ENCODE results near the gene MLPH.
"Not testable (repeated sequence)": the region's sequence is repeated elsewhere in the genome, so short reads cannot be mapped to it uniquely, and the experiment has no call there.

The MLPH gene

DNA sequence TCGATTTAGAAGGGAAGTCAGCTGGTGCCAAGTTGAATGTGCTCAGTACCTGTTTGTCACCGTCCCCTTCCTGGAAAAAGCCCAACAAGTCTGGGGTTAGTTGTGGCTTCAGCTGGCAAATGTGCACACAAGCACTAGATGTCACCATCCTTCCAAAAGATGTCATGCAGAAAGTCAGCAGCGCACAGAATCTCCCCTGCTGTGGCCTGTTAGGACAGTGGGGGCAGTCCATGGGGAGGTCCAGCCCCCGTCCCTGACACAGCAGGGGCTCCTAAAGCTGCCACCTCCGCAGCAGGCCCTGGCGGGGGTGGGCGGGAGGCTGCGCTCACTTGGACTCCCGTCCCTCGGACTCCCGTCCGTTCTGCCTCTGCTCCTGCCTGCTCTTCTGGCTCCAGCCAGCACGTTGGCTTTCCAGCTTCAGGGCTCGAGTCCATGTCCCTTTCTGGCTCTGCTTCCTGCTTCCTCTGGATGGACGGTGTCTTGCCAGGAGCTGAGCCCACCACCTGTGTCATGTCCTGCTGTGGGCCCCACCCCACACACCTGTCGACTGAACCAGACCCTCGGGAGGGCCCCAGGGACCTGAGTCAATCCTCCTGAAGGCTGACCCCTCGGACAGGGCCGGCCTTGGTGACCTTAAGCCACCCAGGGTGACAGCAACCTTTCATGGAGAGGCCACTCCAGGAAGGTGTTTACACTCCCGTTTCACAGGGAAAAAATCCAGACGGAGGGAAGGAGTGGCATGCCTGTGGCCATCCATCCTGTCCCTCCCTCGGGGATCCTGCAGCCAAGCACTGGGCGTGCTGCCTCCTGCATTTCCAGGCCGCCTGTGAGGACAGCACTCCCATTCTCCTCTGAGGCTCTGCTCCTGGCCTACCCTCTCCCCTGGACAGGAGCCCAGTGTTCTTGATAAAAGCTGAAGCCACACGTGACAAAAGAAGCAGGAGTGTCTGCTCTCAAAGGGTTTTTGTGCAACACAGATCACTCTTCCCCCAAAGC lies 95.0 kb downstream of the MLPH start:
- peak; percentile 80 for DNase-seq (ENCODE audit: low read depth, low spot score)

DNA sequence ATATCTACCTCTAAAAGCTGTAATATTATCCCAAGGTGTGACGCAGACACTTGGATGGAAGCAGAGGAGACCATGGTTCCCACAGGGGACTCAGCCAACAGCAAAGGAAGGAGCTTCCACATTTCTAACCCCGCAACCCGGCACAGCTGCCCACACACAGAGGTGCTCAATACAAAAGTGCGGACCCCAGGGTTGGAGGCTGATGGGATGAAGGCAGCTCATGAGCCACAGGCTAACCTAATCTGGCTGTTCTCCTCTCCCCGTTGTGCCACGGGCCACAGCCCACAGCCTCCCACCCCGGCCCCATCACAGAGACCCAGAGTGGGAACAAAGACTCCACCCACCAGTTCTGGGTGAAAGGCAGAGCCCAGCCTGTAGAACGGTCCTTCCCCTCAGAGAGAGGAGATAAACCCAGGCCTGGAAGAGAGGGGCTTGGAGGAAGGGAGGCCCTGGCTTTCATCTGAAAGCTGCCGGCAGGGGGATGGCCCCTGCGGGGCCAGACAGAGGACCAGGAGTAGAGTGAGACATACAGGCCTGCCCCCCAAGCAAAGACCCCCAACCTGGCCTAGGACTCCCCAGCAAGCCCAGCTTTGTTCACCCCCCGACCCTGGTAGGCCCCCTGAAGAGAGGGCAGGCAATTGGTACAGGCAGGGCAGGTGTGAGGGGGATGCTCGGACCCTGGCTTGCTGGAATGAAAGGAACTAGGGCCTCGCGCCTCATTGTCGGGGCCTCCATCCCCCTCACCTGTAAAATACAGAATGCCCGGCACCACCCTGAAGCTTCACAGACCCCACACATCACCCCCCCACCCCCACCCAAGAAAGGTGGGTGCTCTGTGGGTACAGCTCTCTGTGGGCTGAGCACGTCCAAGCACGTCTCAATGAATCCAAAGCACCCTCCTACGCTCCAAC lies 96.6 kb downstream of the MLPH start:
- no peak for DNase-seq (ENCODE audit: low read depth, low spot score)

DNA sequence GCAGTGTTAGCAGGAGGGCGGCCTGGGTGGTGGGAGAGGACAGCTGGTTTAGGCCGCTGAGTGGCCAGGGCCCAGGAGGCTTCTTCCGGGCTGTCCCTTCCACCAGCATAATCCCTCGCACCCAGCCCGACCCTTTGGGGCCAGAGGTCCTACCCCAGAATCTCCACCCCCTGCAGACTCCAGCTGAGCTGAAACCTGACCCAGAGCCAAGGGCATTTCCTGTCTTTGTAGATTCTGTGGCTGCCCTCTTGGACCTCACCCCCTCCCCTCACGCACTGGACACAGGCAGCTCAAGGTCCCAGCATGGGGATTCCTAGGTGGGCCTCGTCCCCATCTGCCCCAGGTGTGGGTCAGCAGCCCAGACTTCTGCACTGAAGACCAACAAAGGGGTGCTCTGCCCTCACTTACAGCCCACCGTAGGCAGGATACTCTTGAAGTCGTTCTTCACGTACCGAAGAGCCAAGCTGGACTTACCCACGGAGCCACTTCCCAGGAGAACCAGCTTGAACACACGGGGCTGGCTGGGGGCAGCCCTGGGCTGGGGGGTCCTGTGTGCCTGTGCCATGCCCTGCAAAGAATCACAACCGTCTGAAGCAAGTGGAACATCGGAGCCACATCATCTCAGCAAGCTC lies 98.7 kb downstream of the MLPH start:
- DNase-seq (ENCODE audit: low read depth, low spot score): no peak

DNA sequence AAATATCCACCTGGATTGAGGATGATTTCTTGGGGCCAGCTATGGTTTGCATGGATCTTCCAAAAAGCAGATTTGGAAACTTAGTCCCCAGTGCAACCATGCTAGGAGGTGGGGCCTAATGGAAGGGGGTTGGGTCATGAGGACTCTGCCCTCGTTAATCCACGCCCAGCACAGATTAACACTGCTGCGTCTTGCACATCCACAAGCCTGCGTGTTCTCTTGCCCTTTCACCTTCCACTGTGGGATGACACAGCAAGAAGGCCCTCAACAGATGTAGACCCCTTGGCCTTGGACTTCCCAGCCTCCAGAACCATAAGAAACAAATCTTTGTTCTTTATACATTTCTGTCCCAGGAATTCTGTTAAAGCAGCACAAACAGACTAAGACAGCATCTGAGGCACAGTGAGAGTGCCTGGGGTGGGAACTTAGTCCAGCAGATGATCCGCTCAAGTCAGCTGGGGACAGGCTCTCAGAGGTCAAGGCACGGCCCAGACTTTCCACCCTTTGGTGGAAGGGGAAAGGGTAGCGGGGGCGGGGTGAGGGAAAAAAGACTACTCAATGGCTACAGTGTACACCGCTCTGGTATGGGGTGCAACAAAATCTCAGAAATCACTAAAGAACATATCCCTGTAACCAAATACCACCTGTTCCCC lies 101.1 kb downstream of the MLPH start:
- no peak for DNase-seq (ENCODE audit: low read depth, low spot score)

DNA sequence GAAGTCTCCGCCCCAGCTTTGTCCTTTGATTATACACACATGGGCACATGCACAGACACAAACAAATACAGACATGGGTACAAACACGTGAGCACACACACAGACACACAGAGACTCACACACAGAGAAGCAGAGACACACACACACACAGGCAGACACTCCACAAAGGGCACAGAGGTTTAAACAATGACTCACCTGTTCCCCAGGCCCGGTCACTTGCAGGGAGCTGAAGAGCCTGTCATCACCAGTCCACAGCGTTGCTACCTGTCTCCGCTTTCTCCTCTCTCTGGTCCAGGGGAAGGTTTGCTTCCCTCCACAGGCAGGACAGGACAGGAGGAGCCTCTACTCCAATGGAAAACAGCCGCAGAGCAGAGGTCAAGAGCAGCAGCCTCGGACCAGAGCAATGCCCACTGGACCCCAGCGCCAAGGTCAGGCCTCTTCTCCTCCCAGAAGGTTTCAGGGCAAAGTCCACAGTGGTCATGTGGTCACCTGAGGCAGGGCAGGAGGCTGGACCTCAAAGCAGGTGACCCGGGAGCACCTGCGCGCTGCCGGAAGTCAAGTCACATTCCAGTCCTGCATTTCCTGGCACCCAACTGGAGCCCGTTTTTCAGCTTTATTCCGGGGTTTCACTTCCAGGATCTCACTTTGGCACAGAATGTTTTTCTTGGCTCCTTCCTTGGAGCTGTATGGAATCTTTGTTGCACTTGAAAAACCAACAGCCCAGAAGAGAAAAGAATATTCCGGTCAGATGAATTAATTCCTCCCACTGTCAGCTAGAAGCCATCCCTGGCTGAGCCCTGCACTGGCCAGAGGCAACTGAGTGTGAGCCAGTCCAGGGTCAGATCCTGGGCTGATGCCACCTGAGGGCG lies 103.5 kb downstream of the MLPH start, which contains the start of gene RAB17:
RAB17 (minus strand) TSS at position 463 of the 869 bp plus-strand sequence. CDS start 4,580 bp downstream, outside the sequence.
- peak; percentile 69 for DNase-seq (ENCODE audit: low read depth, low spot score)

DNA sequence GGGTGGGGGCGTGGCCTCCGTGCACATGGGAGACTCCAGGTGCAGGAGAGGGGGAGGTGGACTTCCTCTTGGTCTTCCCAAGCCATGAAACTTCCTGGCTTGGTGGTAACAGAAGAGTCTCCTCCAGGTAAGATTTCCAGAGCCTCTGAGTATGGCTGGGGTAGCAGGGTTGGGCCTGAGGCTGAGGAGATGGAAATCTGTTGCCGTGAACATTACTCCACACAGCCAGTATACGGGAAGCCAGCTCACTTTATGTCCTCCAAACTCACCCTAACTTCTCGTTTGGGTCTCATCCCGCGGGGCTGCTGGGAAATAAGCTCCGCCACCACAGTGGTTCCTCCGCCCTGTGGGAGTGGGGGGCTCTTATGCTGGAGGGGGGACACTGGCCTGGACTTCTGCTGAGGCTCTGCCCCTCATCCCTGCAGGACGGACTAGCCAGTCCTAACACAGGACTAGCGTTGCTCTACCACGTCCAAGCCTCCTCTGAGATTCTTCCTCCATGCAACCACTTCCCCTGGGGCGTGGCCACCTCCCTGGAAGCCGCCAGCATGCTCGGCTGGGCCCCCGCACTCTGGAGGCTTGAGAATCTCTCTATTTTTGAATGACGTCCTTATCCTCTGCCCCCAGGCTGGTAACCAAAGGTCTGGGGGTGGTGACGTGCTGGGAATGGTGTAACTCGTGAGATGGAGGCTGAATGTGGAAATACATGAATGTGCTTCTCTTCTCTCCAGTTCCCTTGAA lies 104.3 kb downstream of the MLPH start:
- DNase-seq (ENCODE audit: low read depth, low spot score): peak; percentile 76

DNA sequence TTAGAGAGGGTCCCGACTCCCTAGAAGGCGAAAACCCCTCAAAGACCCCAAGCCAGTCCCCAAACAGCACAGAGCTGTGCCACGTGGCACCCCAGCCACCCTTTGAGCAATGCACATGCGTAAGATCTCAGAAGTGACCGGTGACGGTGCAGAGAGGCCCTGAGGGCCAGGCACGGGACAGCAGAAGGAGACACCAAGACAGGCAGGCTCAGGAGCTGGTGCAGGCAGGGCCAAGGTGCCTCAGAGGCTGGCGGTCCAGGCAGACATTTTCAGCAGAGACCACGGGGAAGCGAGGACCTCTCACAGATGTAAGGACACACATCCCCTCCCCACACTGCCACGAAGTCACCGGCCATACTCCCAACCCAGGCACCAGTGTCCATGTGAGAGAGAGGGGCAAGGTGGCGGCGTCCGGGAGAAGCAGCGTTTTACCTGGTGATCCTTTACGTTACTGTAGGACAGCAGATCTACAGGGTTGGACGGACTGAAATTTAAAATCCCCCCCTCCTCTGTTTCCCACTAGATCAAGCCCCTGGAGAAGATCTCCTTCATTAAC lies 105.5 kb downstream of the MLPH start:
- no peak for DNase-seq (ENCODE audit: low read depth, low spot score)

DNA sequence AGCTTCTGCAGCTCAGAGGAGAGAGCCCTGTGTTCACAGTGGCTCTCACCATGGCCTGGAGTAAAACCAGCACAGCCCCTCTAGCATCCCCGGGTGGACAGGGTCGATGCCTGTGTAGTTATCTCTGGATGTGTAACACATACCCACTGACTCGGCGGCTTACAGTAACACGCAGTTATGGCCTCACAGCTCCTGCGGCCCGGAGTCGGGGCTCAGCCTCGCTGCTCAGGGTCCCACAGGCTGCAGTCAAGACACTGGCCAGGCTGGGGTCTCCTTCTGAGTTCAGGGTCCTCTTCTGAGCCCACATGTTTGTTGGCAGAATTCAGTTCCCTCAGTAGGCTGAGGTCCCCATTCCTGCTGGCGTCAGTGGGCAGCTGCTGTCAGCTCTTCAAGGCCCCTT lies 106.0 kb downstream of the MLPH start:
- DNase-seq (ENCODE audit: low read depth, low spot score): no peak

DNA sequence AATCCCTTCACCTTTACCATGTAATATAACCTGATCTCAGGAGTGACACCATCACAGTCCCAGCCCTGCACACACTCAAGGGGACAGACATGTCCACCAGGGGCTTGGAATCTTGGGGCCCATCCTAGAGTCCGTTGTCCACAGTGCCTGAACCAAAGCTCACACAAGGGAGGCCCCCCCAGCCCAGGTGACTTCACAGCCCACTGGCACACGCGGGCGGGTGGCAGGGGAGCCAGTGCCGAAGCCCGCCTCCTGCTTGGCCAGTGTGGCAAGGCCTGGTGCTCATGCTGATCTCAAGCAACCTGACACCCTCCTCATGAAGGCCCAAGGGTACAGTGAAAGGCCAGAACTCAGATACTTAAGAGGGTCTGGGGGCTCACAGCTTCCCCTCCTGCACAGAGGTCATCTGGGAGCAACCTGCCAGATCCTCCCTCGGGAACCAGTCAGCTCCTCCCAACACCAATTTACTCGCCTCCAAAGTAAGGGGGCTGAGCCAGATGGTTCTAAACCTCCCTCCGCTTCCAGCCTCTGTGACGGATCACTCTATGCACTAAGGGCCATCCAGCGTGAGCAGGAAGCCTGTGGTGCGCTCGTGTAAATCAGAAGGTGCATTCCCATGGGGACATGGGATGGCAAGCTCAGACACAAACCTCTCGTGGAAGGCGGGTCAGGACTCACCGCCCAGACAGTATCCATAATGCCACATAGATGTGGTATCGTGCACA lies 106.7 kb downstream of the MLPH start:
- peak; percentile 72 for DNase-seq (ENCODE audit: low read depth, low spot score)

DNA sequence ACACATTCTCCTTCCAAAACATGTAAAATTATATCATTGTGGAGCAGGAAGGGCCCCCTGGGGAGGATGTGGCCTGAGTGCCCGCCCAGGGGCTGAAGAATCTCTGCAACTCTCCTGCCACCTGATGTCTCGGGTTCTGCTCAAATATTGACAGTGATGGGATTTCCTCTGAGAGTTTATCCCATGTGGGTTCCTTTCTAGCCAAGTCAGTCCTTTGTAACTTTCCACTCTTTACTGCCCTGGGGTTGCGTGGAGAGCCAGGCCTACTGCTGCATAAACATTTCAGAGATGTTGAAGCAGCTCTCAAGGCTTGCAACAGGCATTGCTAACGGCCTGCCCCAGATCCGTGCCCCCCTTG lies 107.4 kb downstream of the MLPH start:
- DNase-seq (ENCODE audit: low read depth, low spot score): no peak

DNA sequence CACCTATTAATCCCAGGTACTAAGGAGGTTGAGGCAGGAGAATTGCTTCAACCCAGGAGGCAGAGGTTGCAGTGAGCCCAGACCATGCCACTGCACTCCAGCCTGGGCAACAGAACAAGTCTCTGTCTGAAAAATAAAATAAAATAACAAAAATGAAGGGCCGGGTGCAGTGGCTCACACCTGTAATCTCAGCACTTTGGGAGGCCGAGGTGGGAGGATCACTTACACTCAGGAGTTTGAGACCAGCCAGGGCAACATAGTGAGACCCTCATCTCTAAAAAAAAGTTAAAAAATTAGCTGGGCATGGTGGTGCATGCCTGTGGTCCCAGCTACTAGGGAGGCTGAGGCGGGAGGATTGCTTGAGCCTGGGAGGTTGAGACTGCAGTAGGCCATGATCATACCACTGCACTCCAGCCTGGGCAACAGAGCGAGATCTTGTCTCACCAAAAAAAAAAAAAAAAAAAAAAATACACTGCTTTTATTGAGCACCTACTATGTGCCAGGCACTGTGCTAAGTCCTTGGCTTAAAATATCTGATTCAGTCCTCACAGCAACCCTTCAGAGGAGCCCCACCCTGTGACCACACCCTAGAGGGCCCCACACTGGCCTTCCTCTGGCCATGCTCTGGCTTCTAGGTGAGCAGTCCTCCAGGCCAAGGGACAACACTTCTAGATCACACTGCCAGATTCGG lies 108.9 kb downstream of the MLPH start:
- not testable (repeated sequence) for DNase-seq (ENCODE audit: low read depth, low spot score)

DNA sequence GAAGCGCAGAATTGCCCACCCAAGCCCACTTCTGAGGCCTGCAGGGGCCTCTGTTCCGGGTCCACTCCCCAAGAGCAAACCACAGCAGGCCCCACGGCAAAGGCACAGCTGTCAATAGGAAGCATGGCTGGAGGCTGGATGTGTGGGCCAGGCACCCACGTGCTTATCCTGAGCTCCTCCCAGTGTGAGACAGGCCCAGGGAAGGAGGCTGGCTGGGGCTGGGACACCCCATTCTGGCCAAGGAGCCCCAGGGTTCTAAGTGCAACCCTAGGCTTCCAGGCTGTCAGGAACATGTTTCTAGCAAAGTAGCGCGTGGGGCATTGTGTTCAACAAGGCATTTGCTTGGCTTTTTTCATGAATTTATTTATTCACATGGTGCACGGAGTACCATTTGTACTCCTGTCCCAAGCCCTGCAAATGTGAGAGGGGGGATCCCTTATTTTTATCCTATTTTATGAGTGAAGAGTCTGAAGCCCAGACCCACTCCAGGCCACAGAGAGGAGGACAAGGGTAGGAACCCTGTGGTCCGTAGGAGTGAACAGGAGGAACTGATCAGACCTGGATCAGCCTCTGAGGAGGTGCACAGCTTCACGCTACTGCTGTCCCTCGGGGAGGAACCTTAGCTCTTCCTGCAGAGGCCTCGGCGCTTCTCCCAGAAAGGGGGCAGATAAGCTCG lies 109.6 kb downstream of the MLPH start:
- DNase-seq (ENCODE audit: low read depth, low spot score): no peak

DNA sequence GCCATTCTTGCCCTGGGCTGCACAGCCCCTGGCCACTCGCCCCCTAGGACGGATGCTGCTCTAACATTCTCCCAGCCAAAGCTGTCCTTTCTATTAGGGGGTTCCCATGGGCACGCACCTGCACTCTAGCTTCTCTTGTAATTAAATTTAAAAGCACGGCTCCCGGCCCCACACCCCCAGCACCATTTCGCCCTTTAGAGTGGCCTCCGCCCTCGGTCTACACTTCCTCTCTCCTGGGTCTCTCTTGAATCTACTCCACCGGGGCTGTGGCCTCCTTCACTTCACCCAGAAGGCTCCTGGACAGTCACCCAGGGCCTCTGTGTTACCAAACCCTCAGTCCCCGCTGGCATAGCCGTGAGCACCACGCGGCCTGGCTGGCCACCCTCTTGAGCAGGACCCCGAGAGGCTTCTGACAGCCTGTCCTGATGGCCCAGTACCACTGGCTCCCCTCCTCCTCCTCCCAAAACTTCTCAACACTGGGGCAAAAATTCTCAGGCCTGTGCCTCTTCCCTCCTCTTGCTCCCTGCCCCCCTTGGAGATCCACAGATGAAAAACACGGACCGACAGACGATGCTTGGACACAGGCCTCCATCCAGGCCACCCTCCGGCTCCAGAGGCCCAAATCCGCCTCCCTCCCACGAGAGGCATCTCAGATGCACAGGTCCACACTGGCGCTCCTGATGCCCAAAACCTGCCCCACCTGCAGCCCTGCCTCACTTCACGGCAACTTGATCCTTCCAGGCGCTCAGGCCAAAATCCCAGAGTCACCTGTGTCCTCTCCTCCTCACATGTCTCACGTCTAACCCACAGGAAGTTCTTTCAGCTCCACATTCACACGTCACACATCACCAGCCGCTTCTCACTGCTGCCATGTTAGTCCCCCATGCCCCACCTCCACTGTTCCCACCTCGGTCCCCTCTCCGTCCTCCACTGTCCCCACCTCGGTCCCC lies 110.4 kb downstream of the MLPH start:
- no peak for DNase-seq (ENCODE audit: low read depth, low spot score)

DNA sequence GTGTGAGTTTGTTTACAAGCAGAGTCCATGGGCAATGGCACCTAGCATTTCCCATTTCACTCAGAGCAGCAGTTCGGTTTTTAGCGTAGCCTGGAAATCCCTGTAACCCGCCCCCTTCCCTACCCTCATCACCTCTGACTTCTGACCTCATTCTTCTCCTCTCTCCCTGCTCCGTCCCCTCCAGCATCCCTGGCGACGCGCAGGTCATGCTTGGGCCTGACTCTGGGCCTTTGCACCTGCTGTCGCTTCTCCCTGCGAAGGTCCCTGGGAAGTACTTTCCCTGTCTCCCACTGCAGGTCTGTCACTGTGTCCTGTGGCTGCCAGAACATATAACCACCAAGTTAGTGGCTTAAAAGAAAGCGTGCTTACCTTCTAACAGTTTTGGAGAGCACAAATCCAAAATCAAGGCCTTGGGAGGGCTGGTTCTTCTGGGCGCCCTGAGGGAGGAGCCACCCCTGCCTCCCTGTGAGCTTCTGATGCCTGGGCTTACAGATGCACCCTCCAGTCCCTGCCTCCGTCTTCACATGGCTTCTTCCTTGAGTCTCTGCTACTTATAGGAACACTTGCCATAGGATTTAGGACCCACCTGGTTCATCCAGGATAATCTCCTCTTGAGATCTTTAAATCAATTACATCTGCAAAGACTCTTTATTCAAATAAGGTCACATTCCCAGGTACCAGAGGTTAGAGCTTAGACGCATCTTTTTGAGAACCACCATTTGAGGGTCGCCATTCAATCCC lies 111.6 kb downstream of the MLPH start:
- DNase-seq (ENCODE audit: low read depth, low spot score): no peak

DNA sequence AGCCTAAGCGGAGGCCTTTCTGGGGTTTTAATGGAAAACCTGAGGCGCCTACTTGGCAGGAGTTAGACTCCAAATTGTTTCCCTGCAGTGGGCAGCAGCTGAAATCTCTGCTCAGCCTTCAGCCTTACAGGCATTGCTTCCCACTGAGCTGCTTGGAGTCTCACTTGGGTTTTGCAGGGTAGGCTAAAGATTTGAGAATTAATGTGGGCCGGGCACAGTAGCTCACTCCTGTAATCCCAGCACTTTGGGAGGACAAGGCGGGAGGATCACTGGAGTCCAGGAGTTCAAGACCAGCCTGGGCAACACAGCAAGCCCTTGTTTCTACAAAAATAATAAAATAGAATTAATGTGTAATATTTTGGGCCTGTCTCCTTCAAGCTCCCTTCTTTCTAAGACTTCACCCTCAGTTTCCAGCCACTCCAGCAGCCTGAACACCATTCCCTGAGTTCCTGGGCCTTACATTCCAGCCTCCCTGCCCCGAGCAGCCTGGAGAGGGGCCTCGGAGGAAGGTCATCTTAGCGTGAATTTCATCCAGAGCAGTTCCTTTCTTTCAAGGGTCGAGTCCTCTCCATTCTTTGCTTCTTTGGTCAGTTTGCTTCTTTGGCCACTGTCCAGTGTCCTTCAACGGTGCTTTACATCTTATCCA lies 112.5 kb downstream of the MLPH start:
- DNase-seq (ENCODE audit: low read depth, low spot score): no peak

All from ELF-1 (cell line).